Activated CD8-positive, alpha-beta T cell treated with anti-CD3 and anti-CD28 coated beads, Interleukin-2, amount 10 ng/mL, durations not matched to agents 7 days and 5 days (primary cell): Measurements from ENCODE around the gene RDH16. TPM values are rescaled to one million over a fixed set of nuclear protein-coding genes. Genes with fewer than 3 reads are reported as not detected.
"Not testable (repeated sequence)": the region's sequence is repeated elsewhere in the genome, so short reads cannot be mapped to it uniquely, and the experiment has no call there.

Source experiments
- ATAC-seq: fragments of 150-1000 bp; cut with Tn5 transposase; one replicate; pipeline ENCODE4 v1.10.0; 2021; ENCODE audit warnings: moderate library complexity
- CTCF ChIA-PET: fragments of 350-600 bp; sonication (Branson Sonifier 250); formaldehyde crosslinking; loops from one replicate; lab custom pipeline; 2021; ENCODE audit warnings: antibody characterized with exemption; lab: Charles Lee
- POLR2A ChIA-PET: fragments of 350-600 bp; sonication (Branson Sonifier 250); formaldehyde crosslinking; loops from one replicate; lab custom pipeline; 2021; ENCODE audit warnings: antibody characterized with exemption; lab: Charles Lee
- DNase-seq: peaks from one replicate; pipeline ENCODE4 v3.0.0-alpha.2; 2020
- H3K27ac Mint-ChIP-seq: one replicate; pipeline ENCODE4 v1.8.0; 2021; ENCODE audit warnings: mild to moderate bottlenecking, mixed read lengths
- H3K27me3 Mint-ChIP-seq: one replicate; pipeline ENCODE4 v1.8.0; 2021; ENCODE audit warnings: low read depth, mixed read lengths
- H3K36me3 Mint-ChIP-seq: one replicate; pipeline ENCODE4 v1.8.0; 2021; ENCODE audit warnings: low read depth, mixed read lengths
- H3K4me1 Mint-ChIP-seq: one replicate; pipeline ENCODE4 v1.8.0; 2021; ENCODE audit warnings: low read depth, mixed read lengths
- H3K4me3 Mint-ChIP-seq: one replicate; pipeline ENCODE4 v1.8.0; 2021; ENCODE audit warnings: mild to moderate bottlenecking, mixed read lengths
- H3K9me3 Mint-ChIP-seq: one replicate; pipeline ENCODE4 v1.8.0; 2022; ENCODE audit warnings: mixed read lengths; ENCODE audit not compliant: insufficient read depth
- total RNA-seq, 2 experiments: library from RNA; stranded (reverse); gene quantifications; one replicate each; pipeline ENCODE4 v1.2.3, GENCODE V29; 2021

RDH16 gene
- total RNA-seq, 2 experiments from 2014 or later, result 0.18 to 0.37 TPM

GRCh38 chr12:56948881-56949280, 8.5 kb downstream of the RDH16 start:
- H3K27me3 Mint-ChIP-seq, result peaks cover 25% of the 10 kb centered on the region
- no peak overlapping the region for H3K4me3 Mint-ChIP-seq
- no peak for ATAC-seq
- no peak overlapping the region for H3K27ac Mint-ChIP-seq
- POLR2A ChIA-PET, result no interaction called here
- DNase-seq, result no peak
- CTCF ChIA-PET, result interaction anchor here (1.0 to 1.1 kb wide), 2 partner anchors 34 to 39 kb away, joined by 3 to 4 read pairs; no protein-coding TSS in a partner anchor
- H3K4me1 Mint-ChIP-seq, result no peaks in the 10 kb centered on the region
- no peaks in the 10 kb centered on the region for H3K9me3 Mint-ChIP-seq
- H3K36me3 Mint-ChIP-seq, result no peaks in the 10 kb centered on the region

DNA sequence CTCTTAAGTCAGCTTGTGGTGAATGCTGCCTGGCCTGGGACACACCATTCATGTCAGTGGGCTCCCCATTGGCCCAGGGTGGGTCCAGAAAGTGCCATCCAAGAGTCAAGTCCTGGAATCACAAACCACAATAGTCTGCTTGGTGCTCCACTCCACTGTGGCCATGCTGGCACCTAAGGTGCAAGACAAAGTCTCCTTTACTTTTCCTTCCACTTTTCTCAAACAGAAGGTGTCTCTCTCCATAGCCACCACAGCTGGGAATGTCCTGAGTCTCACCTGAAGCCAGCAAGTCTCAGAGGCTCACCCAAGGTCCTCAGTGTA, 9.0 kb downstream of the RDH16 start:
- DNase-seq, result no peak
- Mint-ChIP-seq H3K4me3 (no peak overlapping the region), H3K27me3 (peaks cover 26% of the 10 kb centered on the region), H3K27ac (no peak overlapping the region), H3K9me3 (no peaks in the 10 kb centered on the region), H3K36me3 (no peaks in the 10 kb centered on the region), H3K4me1 (no peaks in the 10 kb centered on the region)
- CTCF ChIA-PET, result interaction anchor here (1.0 to 1.4 kb wide), 4 partner anchors 33 to 43 kb away, joined by 3 to 4 read pairs (median 3); no protein-coding TSS in a partner anchor
- POLR2A ChIA-PET, result no interaction called here
- no peak for ATAC-seq

GRCh38 chr12:56947633-56948456, 9.6 kb downstream of the RDH16 start:
- Mint-ChIP-seq H3K27ac (no peak overlapping the region), H3K4me1 (no peaks in the 10 kb centered on the region), H3K9me3 (no peaks in the 10 kb centered on the region), H3K36me3 (no peaks in the 10 kb centered on the region), H3K27me3 (peaks cover 31% of the 10 kb centered on the region), H3K4me3 (no peak overlapping the region)
- ChIA-PET POLR2A (no interaction called here), CTCF (interaction anchor here (1.0 to 1.4 kb wide), 4 partner anchors 33 to 44 kb away, joined by 3 to 4 read pairs (median 3); no protein-coding TSS in a partner anchor)
- DNase-seq, result no peak
- ATAC-seq, result no peak

GRCh38 chr12:56943878-56944277, 13.5 kb downstream of the RDH16 start:
- H3K27ac Mint-ChIP-seq, result no peak overlapping the region
- ChIA-PET POLR2A (no interaction called here), CTCF (no interaction called here)
- H3K4me1 Mint-ChIP-seq, result peaks cover 5% of the 10 kb centered on the region
- no peaks in the 10 kb centered on the region for H3K9me3 Mint-ChIP-seq
- DNase-seq (no peak), ATAC-seq (no peak)
- no peaks in the 10 kb centered on the region for H3K36me3 Mint-ChIP-seq
- H3K27me3 Mint-ChIP-seq, result peaks cover 33% of the 10 kb centered on the region
- H3K4me3 Mint-ChIP-seq, result no peak overlapping the region

DNA sequence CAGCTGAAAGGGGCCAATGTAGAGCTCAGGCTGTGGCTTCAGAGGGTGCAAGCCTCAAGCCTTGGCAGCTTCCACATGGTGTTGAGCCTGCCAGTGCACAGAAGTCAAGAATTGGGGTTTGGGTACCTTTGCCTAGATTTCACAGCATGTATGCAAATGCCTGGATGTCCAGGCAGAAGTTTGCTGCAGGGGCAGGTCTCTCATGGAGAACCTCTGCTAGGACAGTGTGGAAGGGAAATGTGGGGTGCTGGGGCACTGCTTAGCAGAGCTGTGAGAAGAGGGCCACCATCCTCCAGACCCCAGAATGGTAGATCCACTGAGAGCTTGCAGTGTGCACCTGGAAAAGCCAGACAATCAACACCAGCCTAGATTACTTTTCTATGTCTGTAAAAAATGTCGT, 14.0 kb downstream of the RDH16 start:
- H3K27ac Mint-ChIP-seq, CTCF ChIA-PET, H3K36me3 Mint-ChIP-seq, H3K9me3 Mint-ChIP-seq, POLR2A ChIA-PET, ATAC-seq, DNase-seq, H3K4me1 Mint-ChIP-seq, H3K4me3 Mint-ChIP-seq: not testable (repeated sequence)
- H3K27me3 Mint-ChIP-seq, result peaks cover 33% of the 10 kb centered on the region

GRCh38 chr12:56941299-56942017, 15.9 kb downstream of the RDH16 start:
- Mint-ChIP-seq H3K4me1 (peaks cover 5% of the 10 kb centered on the region), H3K9me3 (no peaks in the 10 kb centered on the region), H3K27ac (no peak overlapping the region), H3K36me3 (no peaks in the 10 kb centered on the region), H3K27me3 (peaks cover 29% of the 10 kb centered on the region), H3K4me3 (no peak overlapping the region)
- peak; percentile 18 for DNase-seq
- POLR2A ChIA-PET, result no interaction called here
- ATAC-seq, result no peak
- CTCF ChIA-PET, result no interaction called here

- H3K9me3 Mint-ChIP-seq, H3K27ac Mint-ChIP-seq, POLR2A ChIA-PET, ATAC-seq, H3K4me3 Mint-ChIP-seq, H3K4me1 Mint-ChIP-seq, DNase-seq, H3K36me3 Mint-ChIP-seq, CTCF ChIA-PET: not testable (repeated sequence)
- peaks cover 26% of the 10 kb centered on the region for H3K27me3 Mint-ChIP-seq
Measured at GRCh38 chr12:56940942-56941298, 16.5 kb downstream of the RDH16 start.

GRCh38 chr12:56935752-56936151, 21.7 kb downstream of the RDH16 start:
- no peak for DNase-seq
- Mint-ChIP-seq H3K4me3 (no peak overlapping the region), H3K4me1 (no peaks in the 10 kb centered on the region), H3K27ac (no peak overlapping the region), H3K36me3 (no peaks in the 10 kb centered on the region), H3K27me3 (peaks cover 3% of the 10 kb centered on the region), H3K9me3 (no peaks in the 10 kb centered on the region)
- ChIA-PET CTCF (no interaction called here), POLR2A (no interaction called here)
- ATAC-seq, result no peak

DNA sequence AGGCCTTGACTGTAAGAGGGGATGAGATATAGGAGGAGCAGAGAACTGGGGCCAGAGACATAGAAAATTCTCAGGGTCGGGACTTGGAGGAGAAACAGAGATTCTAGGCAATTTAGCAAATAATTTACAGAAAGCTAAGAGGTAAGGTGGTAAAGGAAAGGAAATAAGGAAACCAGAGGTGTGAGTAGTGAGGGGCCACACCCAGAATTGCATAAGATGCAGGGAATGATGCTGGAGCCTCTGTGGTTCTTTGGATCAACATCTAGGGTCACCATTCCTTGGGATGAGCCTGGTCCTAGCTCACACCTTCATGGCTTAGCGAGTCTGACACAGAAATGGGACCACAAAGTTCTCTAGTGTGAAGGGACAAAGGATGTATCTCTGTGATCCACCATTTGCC, 22.3 kb downstream of the RDH16 start:
- ATAC-seq, result no peak
- Mint-ChIP-seq H3K4me1 (no peaks in the 10 kb centered on the region), H3K27ac (no peak overlapping the region), H3K36me3 (no peaks in the 10 kb centered on the region), H3K4me3 (no peak overlapping the region), H3K9me3 (no peaks in the 10 kb centered on the region), H3K27me3 (peaks cover 3% of the 10 kb centered on the region)
- ChIA-PET POLR2A (no interaction called here), CTCF (no interaction called here)
- DNase-seq, result no peak

DNA sequence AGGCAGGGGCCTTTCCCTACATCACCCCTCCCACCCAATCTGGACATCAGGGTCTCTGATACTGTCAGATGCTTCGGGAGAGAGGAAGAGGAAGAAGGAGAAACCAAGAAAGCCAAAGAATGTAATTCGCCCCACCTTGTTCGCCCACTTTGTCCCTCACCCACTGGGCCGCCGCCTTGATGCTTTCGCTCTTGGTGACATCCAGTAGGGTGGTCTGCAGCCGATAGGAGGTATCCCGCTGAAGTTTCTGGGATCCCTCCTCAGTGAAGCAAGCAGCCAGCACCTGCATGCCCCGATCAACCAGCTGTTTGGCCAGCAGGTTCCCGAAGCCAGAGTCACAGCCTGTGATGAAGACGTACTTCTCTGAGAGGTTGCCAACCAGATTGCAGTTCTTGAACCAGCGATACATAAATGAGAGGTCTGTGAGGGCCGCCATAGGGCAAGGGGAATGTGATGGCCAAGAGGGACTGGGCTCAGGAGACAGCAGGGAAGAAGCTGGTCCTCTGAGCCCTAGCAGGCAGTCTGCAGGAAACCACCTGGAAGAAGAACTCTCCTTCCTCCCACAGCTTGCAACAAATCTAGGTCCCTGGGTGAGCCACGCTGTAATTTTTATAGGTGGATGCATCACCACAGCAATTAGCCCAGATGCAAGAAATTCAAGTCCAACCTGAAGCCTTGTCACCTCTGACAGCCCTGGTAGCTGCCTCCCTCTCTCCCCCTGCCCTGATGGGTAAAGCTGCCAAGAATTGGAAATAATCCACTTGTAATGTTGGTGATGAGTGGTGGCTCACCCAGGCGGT, 23.4 kb downstream of the RDH16 start, which contains the start of gene SDR9C7:
Gene SDR9C7 (minus strand): TSS at position 583 of the 800 bp plus-strand sequence. CDS start 147 bp downstream, at position 436.
- no peaks in the 10 kb centered on the region for H3K4me1 Mint-ChIP-seq
- ChIA-PET CTCF (no interaction called here), POLR2A (no interaction called here)
- no peak for DNase-seq
- H3K4me3 Mint-ChIP-seq, result no peak within 1 kb of the TSS
- peaks cover 3% of the 10 kb centered on the region for H3K27me3 Mint-ChIP-seq
- no peak for ATAC-seq
- H3K36me3 Mint-ChIP-seq, result no peaks in the 10 kb centered on the region
- H3K27ac Mint-ChIP-seq, result no peak within 1 kb of the TSS
- H3K9me3 Mint-ChIP-seq, result no peaks in the 10 kb centered on the region

- DNase-seq, result no peak
- peaks cover 2% of the 10 kb centered on the region for H3K4me1 Mint-ChIP-seq
Measured at GRCh38 chr12:56932867-56933266, 24.5 kb downstream of the RDH16 start.

More at GRCh38 chr12:56932867-56933266, 24.5 kb downstream of the RDH16 start:
- Mint-ChIP-seq H3K27ac (no peak overlapping the region), H3K27me3 (peaks cover 5% of the 10 kb centered on the region), H3K4me3 (no peak overlapping the region), H3K9me3 (no peaks in the 10 kb centered on the region), H3K36me3 (no peaks in the 10 kb centered on the region)
- ATAC-seq, result no peak
- ChIA-PET POLR2A (no interaction called here), CTCF (interaction anchor here (1.7 kb wide), 1 partner anchor 69 kb away, joined by 4 read pairs; no protein-coding TSS in a partner anchor)
